NCI-H446 (cell line): Measurements from ENCODE around the gene TMEM39B.
"Not testable (repeated sequence)": the region's sequence is repeated elsewhere in the genome, so short reads cannot be mapped to it uniquely, and the experiment has no call there.

ENCODE experiments used
- DNase-seq, 2 experiments: peaks; one replicate each; lab custom pipeline; 2025; lab: John Stamatoyannopoulos, UW

The TMEM39B gene

DNA sequence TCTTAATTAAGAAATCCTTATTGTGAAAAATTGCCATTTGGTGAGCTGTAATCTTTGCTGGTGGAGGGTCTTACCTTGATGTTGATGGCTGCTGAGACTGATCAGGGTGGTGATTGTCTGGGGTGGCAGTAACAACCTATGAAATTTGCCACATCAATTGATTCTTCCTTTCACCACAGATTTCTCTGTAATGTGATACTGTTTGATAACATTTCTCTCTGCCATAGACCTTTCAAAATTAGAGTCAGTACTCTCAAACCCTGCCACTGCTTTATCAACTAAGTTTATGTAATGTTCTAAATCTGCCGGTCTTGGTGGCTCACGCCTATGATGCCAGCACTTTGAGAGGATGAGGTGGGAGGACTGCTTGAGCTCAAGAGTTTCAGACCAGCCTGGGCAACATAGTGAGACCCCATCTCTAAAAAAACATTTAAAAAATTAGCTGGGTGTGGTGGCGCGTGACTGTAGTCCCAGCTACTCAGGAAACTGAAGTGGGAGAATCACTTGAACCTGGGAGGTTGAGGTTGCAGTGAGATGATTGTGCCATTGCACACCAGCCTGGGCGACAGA is 40.2 kb downstream of the TMEM39B start:
- DNase-seq = no peak

DNA sequence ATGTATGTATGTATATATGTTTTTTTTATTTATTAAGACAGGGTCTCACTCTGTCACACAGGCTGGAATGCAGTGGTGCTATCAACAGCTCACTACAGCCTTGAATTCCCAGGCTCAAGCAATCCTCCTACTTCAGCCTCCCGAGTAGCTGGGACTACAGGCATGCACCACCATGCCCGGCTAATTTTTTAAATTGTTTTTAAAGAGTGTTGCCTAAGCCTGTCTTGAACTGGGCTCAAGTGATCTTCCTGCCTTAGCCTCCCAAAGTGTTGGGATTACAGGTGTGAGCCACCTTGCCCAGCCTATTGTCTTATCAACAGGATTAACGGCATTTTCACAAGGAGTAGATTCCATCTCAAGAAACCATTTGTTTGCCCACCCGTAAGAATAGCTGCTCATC is 40.7 kb downstream of the TMEM39B start:
- DNase-seq = not testable (repeated sequence)

- no peak for DNase-seq
Measured at GRCh38 chr1:32114420-32114819, 41.7 kb downstream of the TMEM39B start.

- no peak for DNase-seq
Measured at GRCh38 chr1:32115496-32115895, 42.8 kb downstream of the TMEM39B start.

DNA sequence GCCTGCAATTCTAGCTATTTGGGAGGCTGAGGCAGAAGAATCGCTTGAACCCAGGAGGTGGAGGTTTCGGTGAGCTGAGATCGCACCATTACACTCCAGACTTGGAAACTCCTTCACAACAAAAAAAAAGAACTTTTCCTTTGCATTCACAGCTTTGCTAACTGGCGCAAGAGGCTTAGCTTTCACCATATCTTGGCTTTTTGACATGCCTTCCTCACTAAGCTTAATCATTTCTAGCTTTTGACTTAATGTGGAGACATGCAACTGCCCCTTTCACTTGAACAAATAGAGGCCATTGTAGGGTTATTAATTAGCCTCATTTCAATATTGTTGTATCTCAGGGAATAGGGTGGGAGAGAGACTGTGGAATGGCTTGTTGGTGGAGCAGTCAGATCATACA is 43.8 kb downstream of the TMEM39B start:
- no peak for DNase-seq

GRCh38 chr1:32122151-32122550 is 49.4 kb downstream of the TMEM39B start:
- DNase-seq = no peak

DNA sequence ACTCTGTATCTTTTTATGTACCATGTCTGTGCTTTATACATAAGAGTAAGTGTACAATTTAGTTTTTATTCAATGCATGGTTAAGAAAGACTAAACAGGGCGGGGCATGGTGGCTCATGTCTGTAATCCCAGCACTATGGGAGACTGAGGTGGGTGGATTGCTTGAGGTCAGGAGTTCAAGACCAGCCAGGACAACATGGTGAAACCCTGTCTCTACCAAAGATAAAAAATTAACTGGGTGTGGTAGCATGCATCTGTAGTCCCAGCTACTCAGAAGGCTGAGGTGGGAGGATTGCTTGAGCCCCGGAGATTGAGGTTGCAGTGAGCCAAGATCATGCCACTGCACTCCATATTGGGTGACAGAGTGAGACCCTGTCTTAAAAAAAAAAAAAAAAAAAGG is 50.6 kb downstream of the TMEM39B start:
- DNase-seq = not testable (repeated sequence)

GRCh38 chr1:32125313-32125712 is 52.6 kb downstream of the TMEM39B start:
- DNase-seq = peak; percentile 75 to 84

GRCh38 chr1:32126770-32127169 is 54.0 kb downstream of the TMEM39B start:
- no peak for DNase-seq

- no peak for DNase-seq
Measured at GRCh38 chr1:32127409-32128198, 54.9 kb downstream of the TMEM39B start.

GRCh38 chr1:32128479-32128878 is 55.7 kb downstream of the TMEM39B start:
- DNase-seq = no peak

- no peak for DNase-seq
Measured at GRCh38 chr1:32128964-32129363, 56.2 kb downstream of the TMEM39B start.

- not testable (repeated sequence) for DNase-seq
Measured at GRCh38 chr1:32133950-32134280, 61.2 kb downstream of the TMEM39B start.

- DNase-seq = no peak
Measured at GRCh38 chr1:32137111-32137510, 64.4 kb downstream of the TMEM39B start.

DNA sequence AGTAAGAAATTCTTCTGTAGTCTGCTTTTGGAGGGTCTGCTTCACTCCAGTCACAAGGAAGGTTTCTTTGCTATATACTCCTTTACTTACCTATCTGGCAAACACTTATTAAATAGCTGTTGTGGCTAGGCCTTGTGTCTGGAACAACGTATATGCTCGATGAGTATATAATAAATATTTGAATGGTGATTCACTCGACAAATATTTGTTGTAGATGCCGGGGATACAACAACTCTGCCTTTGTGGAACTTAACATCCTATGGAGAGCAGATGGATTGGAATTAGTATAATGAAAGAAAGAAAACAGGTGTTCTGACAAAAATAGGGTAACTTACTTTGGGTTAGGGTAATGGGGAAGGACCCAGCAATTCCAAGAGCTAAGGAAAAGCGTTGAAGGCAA is 66.2 kb downstream of the TMEM39B start:
- DNase-seq = no peak

GRCh38 chr1:32142446-32143301 is 69.9 kb downstream of the TMEM39B start:
- DNase-seq = no peak

DNA sequence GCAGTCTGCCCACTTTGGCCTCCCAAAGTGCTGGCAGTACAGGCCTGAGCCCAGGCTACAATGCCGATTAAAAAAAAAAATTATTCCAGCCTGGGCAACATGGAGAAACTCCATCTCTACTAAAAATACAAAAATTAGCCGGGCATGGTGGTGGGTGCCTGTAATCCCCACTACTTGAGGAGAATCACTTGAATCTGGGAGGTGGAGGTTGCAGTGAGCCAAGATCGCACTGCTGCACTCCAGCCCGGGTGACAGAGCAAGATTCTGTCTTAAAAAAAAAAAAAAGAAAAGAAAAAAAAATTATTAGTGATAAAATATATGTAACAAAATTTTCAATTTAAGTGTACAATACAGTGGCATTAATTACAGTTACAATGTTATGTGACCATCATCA is 70.6 kb downstream of the TMEM39B start:
- DNase-seq = not testable (repeated sequence)

GRCh38 chr1:32144033-32144432 is 71.3 kb downstream of the TMEM39B start:
- no peak for DNase-seq

GRCh38 chr1:32147799-32148198 is 75.1 kb downstream of the TMEM39B start:
- DNase-seq = not testable (repeated sequence)

DNA sequence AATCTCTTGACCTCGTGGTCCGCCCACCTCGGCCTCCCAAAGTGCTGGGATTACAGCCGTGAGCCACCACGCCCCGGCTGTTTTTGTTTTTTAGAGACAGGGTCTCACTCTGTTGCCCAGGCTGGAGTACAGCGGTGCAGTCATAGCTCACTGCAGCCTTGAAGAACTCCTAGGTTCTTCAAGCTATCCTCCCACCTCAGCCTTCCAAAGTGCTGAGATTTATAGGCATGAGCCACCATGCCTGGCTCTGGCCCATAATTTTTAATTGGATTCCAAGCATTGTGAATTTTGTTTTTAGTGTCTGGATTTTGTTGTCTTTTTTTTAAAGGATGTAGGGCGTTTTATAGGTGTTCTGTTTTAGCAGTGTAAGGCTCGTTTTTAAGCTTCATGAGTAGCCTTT is 78.1 kb downstream of the TMEM39B start:
- DNase-seq = no peak

DNA sequence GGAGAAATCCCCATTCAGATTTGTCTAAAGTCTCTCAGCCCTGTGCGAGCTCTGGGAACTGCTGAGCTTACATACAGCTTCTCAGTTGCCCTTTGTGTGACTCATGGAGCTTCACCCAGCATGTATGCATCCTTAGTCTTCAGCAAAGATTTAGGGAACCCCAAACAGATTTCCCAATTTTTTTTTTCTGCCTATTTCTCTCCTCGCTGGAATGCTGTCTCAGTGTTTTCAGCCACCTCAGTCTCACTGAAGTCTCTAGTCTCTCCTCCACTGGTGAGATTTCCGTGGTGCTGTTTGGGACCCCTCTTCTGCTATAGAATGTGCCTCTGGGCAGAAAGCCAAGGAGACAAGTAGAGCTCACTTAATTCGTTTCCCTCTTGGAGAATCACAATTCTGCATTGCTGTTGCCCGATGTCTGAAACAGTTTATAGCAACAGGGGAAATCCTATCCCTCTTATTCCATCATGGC is 78.6 kb downstream of the TMEM39B start:
- peak; percentile 61 to 64 for DNase-seq
